Prostate gland (tissue), 2 donors: ENCODE measurements around the gene PIH1D1.

Experiments used
- CTCF ChIP-seq, 4 experiments: fragments of 200-600 bp in 2 of 4; fragments of 450-650 bp in 2 of 4; sonication (generic) in 2 of 4; IDR thresholded peaks; 1 replicate in 3 of 4; 2 replicates in 1 of 4; pipeline ENCODE4 v1.5.1; 2016 to 2019; ENCODE audit warnings: antibody characterized with exemption in 4 of 4, mild to moderate bottlenecking in 2 of 4, moderate library complexity in 2 of 4
- POLR2A ChIP-seq: fragments of 450-650 bp; IDR thresholded peaks from one replicate; pipeline ENCODE4 v1.6.1; 2016; ENCODE audit warnings: antibody characterized with exemption, mild to moderate bottlenecking
- POLR2AphosphoS5 ChIP-seq: sonication (generic); formaldehyde crosslinking; IDR thresholded peaks from one replicate; pipeline ENCODE4 v1.6.1; 2017; ENCODE audit warnings: antibody characterized with exemption

DNA sequence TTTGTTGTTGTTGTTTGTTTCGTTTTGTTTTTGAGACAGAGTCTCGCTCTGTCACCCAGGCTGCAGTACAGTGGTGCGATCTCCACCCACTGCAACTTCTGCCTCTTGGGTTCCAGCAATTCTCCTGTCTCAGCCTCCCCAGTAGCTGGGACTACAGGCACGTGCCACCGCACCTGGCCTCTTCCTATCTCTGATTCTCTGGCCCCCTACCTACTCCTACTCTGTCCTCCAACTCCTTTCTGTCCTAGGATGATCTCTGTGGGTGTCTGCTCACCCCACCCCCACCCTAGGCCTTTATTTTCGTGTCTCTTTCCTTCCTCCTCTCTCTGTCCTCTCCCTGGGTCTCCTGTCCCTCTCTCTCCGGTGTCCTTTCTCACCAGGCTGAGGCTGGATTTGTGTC lies 1.2 kb downstream of the PIH1D1 start:
- no peak for TF ChIP-seq POLR2A
- no peak for TF ChIP-seq CTCF (IDR thresholded peaks at IDR 0.05)
- TF ChIP-seq POLR2AphosphoS5, result no peak
